ENCODE results near the gene TUBGCP2. TPM values are rescaled to one million over a fixed set of nuclear protein-coding genes. Genes with fewer than 3 reads are reported as not detected.

TUBGCP2 gene
- polyA plus RNA-seq, 3 donors: 25.9 to 78.6 (median 39.3) TPM

DNA sequence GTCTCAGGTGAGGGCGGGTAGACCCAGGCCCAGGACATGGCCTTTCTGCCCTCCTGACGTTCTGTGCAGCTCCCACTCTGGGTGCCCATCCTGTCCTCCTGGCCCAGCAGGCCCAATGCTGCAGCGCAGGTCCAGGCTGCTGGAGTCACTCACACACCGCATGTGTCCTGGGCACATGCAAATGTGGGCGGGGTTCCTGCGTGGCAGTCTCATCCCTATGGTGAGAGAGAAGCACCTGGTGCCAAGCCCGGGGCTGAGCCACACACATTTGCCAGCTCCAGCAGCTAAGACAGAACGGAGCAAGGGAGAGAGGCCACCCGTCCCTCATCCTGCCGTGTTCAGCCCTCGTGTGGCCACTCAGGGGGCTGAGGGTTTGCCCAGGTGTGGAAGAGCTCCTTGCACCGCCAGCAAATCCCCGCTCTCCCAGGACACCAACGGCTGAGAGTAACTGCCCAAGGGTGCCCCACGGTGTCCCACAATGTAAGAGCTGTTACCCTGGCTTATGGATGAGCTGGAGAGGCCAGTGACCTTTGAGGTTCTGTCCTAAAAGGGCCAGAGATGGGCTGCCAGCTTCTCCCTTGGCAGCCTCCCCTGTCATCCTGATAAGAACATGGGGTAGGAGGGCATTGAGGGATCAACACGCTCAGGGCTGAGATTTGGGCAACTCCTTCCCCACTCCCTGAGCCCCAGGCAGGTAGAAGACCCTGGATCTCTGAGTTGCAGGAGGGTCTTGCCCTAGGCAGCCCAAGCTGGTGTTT lies 44.7 kb upstream of the TUBGCP2 start:
- intact Hi-C loops (cut with micrococcal nuclease): no loop called here
- Histone ChIP-seq H3K79me2 (ENCODE audit: insufficient read depth, low read length) (peaks cover 3% of the 10 kb centered on the region), H3K4me2 (replicated peaks; ENCODE audit: extremely low read depth, low read length, poor library complexity, severe bottlenecking) (no peak overlapping the region), H3K9ac (ENCODE audit: insufficient read depth, low read length, poor library complexity, severe bottlenecking) (no peak overlapping the region), H3K4me3 (replicated peaks in 1 of 3; ENCODE audit: low read depth in 2 of 3, low read length in 3 of 3) (no peak overlapping the region), H3K9me3 (replicated peaks in 1 of 2; ENCODE audit: control insufficient read depth in 1 of 2, insufficient read depth in 1 of 2, low read length in 2 of 2) (no peaks in the 10 kb centered on the region), H3K27me3 (ENCODE audit: control insufficient read depth in 2 of 2, insufficient read depth in 2 of 2, low read length in 2 of 2) (no peaks in the 10 kb centered on the region), H4K20me1 (ENCODE audit: insufficient read depth, low read length) (peaks cover 30% of the 10 kb centered on the region), H3K36me3 (replicated peaks in 1 of 2; ENCODE audit: control insufficient read depth in 1 of 2, insufficient read depth in 2 of 2, low read length in 2 of 2) (peaks cover 0 to 7% of the 10 kb centered on the region in 2 donors), H2AFZ (ENCODE audit: insufficient read depth, low read depth, low read length, poor library complexity, severe bottlenecking) (no peak overlapping the region), H3K27ac (ENCODE audit: low read depth in 1 of 2, low read length in 2 of 2) (no peak overlapping the region), H3K4me1 (ENCODE audit: control insufficient read depth in 1 of 2, insufficient read depth in 2 of 2, low read length in 2 of 2) (peaks cover 11 to 20% of the 10 kb centered on the region in 2 donors)
- WGBS (ENCODE audit: insufficient coverage): 88% methylated on average over 14 of the region's 16 CpGs
- Mint-ChIP-seq H3K27me3 (ENCODE audit: low read depth in 3 of 3) (peaks cover 3 to 17% (median 4%) of the 10 kb centered on the region in 3 donors), H3K4me1 (peaks cover 12% of the 10 kb centered on the region), H3K9me3 (no peaks in the 10 kb centered on the region), H3K27ac (no peak overlapping the region), H3K36me3 (peaks cover 2 to 5% of the 10 kb centered on the region in 2 donors), H3K4me3 (no peak overlapping the region)
- DNase-seq: no peak
- TF ChIP-seq, protein P1, sequence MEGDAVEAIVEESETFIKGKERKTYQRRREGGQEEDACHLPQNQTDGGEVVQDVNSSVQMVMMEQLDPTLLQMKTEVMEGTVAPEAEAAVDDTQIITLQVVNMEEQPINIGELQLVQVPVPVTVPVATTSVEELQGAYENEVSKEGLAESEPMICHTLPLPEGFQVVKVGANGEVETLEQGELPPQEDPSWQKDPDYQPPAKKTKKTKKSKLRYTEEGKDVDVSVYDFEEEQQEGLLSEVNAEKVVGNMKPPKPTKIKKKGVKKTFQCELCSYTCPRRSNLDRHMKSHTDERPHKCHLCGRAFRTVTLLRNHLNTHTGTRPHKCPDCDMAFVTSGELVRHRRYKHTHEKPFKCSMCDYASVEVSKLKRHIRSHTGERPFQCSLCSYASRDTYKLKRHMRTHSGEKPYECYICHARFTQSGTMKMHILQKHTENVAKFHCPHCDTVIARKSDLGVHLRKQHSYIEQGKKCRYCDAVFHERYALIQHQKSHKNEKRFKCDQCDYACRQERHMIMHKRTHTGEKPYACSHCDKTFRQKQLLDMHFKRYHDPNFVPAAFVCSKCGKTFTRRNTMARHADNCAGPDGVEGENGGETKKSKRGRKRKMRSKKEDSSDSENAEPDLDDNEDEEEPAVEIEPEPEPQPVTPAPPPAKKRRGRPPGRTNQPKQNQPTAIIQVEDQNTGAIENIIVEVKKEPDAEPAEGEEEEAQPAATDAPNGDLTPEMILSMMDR (IDR thresholded peaks at IDR 0.05): no peak

DNA sequence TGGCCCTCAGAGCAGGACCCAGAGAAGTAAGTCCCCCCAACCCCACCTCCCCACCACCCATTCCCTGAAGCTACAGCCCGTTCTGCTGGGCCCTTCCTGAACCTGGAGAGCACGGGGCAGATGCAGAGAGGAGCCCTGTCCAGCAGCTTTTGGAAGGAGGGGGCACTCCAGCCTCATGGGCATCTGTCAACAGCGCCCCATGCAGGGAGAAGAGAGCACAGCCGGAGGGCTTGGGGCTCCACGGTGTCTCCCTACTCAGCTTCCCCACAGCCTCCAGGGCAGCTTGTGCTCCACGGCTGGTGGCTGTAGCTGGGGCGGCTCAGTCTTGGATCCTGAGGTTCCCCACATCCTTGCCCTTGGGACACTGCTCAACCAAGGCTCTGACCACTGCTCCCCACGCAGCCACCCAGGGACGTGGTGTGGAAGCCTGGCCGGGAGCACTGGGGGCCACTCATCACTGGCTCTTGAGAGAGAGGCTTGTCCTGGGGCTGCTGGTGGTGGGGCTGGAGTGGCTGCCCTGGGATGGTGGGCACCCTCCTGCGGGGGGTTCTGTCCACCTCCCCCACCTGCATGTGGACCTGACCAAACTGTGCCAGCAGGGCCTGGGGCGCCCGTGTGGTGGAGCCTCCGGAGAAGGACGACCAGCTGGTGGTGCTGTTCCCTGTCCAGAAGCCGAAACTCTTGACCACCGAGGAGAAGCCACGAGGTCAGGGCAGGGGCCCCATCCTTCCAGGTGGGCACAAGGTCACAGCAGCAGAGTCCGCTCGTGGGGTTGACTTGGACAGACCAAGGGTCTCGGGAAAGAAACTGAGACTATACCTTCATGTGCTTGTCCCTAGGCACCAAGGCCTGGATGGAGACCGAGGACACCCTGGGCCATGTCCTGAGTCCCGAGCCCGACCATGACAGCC lies 43.0 kb upstream of the TUBGCP2 start:
- H3K9me3 Mint-ChIP-seq: no peaks in the 10 kb centered on the region
- WGBS (ENCODE audit: insufficient coverage): 76% methylated on average over 19 of the region's 24 CpGs
- H3K36me3 Mint-ChIP-seq: peaks cover 2 to 5% of the 10 kb centered on the region in 2 donors
- TF ChIP-seq, protein P1 (IDR thresholded peaks at IDR 0.05): no peak
- Histone ChIP-seq H3K4me2 (replicated peaks; ENCODE audit: extremely low read depth, low read length, poor library complexity, severe bottlenecking) (no peak overlapping the region), H3K4me1 (ENCODE audit: control insufficient read depth in 1 of 2, insufficient read depth in 2 of 2, low read length in 2 of 2) (peaks cover 4 to 9% of the 10 kb centered on the region in 2 donors), H3K27ac (ENCODE audit: low read depth in 1 of 2, low read length in 2 of 2) (no peak overlapping the region), H3K4me3 (replicated peaks in 1 of 3; ENCODE audit: low read depth in 2 of 3, low read length in 3 of 3) (no peak overlapping the region), H3K27me3 (ENCODE audit: control insufficient read depth in 2 of 2, insufficient read depth in 2 of 2, low read length in 2 of 2) (no peaks in the 10 kb centered on the region), H3K36me3 (replicated peaks in 1 of 2; ENCODE audit: control insufficient read depth in 1 of 2, insufficient read depth in 2 of 2, low read length in 2 of 2) (peaks cover 0 to 7% of the 10 kb centered on the region in 2 donors), H3K9me3 (replicated peaks in 1 of 2; ENCODE audit: control insufficient read depth in 1 of 2, insufficient read depth in 1 of 2, low read length in 2 of 2) (no peaks in the 10 kb centered on the region), H4K20me1 (ENCODE audit: insufficient read depth, low read length) (peaks cover 27% of the 10 kb centered on the region), H3K9ac (ENCODE audit: insufficient read depth, low read length, poor library complexity, severe bottlenecking) (no peak overlapping the region), H2AFZ (ENCODE audit: insufficient read depth, low read depth, low read length, poor library complexity, severe bottlenecking) (no peak overlapping the region), H3K79me2 (ENCODE audit: insufficient read depth, low read length) (peaks cover 3% of the 10 kb centered on the region)
- no peak overlapping the region for H3K4me3 Mint-ChIP-seq
- DNase-seq: no peak
- H3K27ac Mint-ChIP-seq: no peak overlapping the region
- peaks cover 4 to 26% (median 12%) of the 10 kb centered on the region in 3 donors for H3K27me3 Mint-ChIP-seq (ENCODE audit: low read depth in 3 of 3)
- intact Hi-C loops (cut with micrococcal nuclease): no loop called here
- H3K4me1 Mint-ChIP-seq: peaks cover 7% of the 10 kb centered on the region

Data from CD14-positive monocyte (primary cell).